GM18907 (cell line): ENCODE data around the gene FASTKD2.
A peak's percentile ranks its signal among the peaks of the same experiment; 100 is the strongest.

Experiments used
- ATAC-seq: cut with Tn5 transposase; IDR thresholded peaks from one replicate; pipeline ENCODE4 v1.9.1; 2021; ENCODE audit warnings: mild to moderate bottlenecking, moderate library complexity; ENCODE audit not compliant: unreplicated experiment

Gene FASTKD2

DNA sequence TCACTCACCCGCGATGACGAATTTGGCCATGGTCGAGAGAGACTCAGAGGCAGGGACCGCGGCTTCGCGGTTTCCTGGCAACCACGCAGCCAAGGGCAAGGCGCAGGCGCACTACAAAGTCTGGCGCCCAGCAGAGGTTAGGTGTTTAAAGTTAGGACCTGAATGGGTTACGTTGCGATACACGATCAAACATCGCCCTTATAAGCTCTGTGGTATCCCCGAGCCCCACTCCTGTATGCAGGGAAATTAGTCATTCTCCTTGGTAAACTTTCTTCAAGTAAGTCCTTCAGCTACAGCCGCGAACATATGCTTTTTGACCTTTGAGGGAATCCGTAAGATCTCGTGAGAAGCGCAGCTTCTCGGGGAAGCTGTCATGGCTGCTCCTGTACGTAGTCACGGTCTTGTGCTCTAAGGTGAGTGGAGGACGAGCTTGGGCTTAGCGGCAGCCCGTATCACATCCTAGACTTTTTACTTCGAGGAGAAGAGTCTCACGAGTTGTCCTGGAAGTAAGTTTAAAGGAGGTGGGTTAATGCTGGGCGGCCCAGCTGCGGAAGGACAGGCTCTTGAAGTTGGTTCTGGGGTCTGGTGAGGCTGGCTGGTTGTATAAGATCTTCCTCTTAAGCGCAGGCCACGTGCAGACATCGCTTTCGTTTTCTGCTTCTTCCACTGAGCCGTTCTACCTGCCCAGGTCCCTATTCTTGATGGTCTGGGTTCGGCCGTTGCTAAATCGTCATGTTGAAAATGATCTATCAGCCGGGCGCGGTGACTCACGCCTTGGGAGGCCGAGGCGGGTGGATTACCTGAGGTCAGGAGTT lies at the start of gene FASTKD2, which contains the start of gene MDH1B:
Gene FASTKD2 (plus strand): TSS at position 365 of the 815 bp plus-strand sequence. CDS start 1,088 bp downstream, outside the sequence.
Gene MDH1B (minus strand): TSS at position 87 of the 815 bp plus-strand sequence. CDS start 57 bp downstream, at position 30.
- peak; percentile 93 for ATAC-seq

DNA sequence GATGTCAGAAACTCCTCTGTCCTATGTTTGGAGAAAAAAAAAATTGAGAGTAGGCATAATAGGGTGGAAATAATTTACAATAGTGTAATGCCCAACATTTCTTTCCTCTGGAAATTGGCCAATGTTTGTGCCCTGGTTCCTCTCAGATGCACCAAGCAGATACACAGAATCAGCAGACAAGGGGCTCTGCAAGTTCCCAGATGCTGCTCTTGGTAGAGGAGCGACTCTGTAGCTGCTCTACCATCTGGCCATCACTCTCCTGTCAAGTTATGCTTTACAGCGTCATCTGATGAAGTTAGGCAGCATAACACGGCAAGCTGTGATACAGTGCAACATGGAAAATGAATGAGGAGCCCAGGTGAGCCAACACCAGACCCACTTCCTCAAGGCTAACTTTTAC lies 48.8 kb upstream of the FASTKD2 start:
- ATAC-seq, result no peak

DNA sequence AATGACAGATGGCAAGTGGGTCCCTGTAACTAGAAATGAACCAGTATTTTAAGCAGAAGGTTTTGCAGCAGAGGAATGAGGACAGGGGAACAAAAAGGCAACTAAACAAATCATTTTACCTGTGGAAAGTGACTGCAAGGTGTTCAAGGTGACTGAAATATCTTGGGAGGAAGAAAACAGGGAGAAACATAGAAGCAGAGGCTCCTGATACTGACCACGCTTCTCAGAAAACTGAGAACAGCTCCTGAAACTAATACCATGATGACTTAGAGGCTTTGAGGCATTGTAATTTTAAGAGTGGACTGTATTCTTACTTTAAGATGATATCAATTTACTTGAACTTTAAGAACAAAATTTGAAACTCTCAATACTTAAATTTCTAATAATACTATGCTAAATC lies 47.1 kb upstream of the FASTKD2 start, which contains the start of gene DYTN:
Gene DYTN (minus strand): TSS at position 101 of the 400 bp plus-strand sequence. CDS start 117 bp downstream, outside the sequence.
- ATAC-seq, result no peak

DNA sequence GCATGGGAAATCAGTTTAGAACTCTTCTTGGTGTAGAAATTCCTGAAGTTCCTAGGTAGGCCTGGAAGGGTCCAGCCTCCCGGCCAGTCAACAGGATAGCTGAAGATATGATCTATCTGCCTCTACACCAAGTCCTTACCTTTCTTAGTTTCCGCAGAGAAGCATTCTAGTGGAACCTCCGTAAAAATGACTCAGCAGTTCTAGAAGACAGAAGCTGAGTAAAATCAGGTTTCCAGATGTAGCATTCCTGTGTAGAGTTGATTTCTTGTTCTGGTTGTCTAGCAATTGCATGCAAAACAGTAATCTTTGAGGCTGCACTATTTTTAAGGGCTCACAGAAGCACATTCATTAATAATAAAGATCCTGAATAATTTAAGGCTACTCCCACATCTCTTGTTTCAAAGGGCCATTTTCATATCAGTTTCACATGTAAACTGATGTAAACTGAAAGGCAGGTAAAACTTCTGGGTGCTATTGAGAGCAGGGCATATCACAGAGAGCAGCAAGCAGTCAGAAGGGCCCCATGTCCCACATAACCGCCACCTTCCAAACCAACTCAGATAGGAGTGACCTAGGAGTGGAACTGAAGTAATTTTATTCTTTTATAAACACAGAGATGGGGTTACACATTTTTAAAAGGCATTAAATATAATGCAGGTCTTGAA lies 44.0 kb upstream of the FASTKD2 start:
- peak; percentile 86 for ATAC-seq

DNA sequence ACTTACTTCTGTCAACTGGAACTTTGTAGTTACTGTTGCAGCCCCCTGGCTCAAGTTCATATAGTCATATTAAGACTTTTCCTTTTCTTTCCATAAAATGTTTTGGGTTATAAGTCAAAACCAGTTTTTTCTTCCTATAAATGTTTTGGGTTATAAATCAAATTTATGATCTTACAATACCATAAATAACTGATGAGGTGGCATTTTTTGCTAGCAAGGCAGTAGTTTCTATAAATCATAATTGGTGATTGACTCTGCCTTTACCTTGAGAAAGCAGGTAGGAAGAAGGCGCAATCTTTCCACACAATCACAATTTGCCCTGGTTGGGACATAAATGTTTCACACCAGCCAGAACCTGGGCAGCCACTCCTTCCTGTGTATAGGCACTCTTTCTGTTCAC lies 42.1 kb upstream of the FASTKD2 start:
- no peak for ATAC-seq

DNA sequence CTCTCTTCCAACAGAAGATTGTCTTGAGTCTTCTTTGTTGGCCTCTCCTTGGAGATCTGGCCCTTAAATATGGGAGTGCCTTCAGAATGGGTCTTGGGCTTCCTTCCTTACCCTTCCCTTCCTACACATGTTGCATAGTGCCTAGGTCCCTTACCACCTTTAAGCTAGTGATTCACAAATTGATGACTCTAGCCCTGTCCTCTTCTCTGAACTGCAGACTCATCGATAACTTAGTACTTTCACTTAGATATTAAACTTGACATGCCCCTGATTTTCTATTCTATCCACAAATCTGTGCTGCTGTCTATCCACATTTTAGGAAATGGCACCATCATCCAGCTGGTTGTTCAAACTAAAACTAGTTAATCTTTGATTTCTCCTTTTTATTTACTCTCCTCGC lies 38.1 kb upstream of the FASTKD2 start:
- ATAC-seq, result no peak

DNA sequence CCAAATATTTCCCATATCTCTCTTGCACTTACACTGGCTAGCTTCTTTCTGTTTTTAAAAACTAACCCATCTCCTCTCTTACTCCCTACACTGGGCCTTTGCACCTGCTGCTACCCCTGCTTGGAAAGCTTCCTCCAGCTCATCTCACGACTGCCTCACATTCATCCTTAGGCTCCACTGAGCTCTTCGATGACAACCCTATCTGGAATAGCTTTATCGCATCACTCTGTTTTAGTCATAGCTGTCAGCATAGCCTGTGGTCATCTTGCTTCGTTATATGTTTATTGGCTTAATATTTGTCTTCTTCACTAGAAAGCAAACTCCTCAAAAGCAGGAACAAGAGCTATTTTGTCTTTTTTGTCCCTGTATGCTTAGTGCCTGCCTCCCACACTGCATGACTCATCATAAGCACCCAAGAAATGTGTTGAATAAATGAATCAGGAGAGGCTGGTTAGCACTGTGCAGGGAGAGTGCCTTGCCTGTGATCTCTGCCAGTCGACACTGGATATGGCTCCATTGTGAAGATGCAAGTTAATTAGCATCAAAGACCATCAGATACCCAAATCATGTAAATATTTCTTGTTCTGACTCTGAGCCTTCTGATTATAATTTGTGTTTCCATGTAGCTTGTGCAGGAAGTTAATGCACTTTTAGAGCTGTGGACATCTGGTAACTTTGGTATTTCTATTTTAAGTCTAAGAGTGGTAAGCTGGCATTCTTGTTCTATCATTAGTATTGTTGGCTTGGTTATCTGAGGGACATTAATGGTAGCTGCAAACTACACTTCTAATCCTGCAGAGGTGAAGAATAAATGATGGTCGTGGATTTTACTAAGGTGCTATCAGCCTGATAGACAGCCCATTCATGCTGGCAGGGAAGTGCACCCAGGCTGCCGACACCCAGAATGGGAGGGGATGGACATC lies 36.9 kb upstream of the FASTKD2 start:
- no peak for ATAC-seq

DNA sequence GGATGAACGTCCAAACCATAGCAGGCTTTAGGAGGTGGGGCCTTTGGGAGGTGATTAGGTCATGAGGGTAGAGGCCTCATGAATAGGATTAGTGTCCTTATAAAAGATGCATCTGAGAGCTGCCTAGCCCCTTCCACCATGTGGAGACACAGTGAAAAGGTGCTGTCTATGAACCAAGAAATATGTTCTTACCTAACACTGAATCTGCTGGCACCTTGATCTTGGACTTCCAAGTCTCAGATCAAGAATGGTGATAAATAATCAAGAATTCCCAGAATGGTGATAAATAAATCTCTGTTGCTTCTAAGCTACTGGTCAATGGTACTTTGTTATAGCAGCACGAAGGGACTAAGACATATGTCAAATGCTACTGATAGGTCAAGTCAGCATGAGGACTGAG lies 32.1 kb upstream of the FASTKD2 start:
- ATAC-seq, result no peak

DNA sequence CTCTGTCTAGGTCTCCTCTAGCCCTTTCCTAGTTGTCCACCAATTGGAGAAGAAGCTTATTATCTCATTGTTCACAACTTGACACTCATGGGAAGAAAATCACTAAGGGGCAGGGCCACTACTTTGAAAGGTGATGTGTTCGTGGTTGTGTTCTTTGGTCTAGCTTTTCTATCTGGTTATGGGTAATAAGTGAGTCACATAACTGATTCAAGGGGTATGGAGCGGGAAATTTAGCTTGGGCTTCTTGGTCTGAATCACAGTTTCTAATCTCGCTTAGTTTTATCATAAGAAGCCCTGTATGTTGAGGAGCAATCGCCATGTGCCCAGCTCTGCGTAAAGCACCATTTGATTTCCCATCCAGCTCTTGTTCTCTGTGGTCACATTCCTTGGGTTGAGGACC lies 28.5 kb upstream of the FASTKD2 start:
- no peak for ATAC-seq

DNA sequence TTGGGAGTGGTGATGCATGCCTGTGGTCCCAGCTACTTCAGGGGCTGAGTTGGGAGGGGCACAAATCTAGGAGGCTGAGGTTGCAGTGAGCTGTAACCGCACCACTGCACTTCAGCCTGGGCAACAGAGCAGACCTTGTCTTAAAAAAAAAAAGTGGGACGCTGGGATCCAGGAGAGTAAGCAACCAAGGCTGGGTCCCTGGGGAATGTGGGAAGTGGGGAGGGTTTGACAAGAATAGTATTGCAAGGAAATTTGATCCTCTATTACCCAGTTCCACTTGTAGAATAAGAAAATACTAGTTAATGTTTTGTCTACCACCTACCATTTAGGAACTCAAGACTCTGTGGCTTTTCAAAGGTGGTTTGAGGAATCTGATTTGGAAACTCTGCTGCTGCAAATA lies 26.1 kb upstream of the FASTKD2 start:
- ATAC-seq, result no peak

DNA sequence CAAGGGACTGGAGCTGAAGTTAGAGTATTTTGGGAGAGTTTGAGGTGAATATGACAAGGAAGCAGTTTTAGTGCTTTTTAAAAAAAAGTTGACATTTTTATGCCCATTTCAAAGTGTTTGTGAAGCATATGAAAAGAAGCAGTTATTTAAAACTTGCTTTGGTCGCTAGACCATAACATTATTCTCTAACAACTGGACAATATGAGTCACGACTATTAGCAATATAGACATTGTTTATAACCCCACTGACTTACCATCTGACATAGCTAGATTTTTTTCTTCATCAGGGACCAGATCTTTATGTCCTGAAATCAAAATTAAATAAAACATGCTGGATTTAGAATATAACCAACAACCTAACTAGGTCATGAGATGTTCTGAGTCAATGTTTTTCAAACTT lies 24.6 kb upstream of the FASTKD2 start:
- ATAC-seq, result no peak

DNA sequence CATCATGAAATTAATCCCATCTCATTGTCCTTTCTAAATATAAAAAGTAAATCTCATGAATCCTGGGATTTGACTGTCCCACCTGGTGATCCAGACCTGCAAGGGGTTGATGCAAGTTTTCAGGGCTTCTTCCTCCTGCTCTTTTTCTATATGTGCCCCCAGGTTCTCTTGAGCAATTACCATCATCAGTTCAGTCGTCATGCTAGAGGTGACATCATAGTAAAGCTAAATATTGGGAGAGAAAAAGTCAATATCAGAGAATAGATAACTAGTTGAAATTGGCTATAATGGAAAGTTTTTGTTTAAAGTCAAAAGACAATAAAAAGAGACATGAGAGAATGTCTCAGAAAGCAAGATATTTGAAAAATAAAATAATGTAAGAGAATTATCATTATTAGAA lies 8.6 kb upstream of the FASTKD2 start:
- no peak for ATAC-seq

DNA sequence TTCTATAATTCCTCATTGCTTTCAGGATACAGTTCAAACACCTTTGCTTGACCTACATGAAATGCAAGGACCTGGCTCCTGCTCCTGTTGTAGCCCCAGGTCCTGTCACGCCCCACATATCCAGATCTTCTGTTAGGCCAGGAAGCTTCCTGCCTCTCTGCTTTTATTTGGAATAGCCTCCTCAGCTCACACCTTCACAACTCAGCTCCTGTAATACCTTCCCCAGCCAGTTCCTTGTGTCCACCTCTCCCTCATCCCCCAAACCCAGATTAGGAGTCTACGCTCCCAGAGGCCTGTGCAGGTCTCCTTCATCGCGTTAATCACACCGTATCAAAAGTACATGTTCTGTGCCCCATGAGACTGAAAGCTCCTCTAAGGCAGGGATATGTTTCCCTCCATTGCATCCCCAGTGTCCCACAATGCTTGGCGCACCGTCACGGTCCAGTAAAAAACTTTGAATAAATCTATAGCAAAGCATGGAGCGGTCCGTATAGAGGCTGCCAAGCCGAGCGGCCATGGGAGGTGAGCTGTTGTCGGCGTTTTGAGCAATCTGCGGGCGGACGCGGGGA lies 649 bp upstream of the FASTKD2 start:
- ATAC-seq, result peak; percentile 13

DNA sequence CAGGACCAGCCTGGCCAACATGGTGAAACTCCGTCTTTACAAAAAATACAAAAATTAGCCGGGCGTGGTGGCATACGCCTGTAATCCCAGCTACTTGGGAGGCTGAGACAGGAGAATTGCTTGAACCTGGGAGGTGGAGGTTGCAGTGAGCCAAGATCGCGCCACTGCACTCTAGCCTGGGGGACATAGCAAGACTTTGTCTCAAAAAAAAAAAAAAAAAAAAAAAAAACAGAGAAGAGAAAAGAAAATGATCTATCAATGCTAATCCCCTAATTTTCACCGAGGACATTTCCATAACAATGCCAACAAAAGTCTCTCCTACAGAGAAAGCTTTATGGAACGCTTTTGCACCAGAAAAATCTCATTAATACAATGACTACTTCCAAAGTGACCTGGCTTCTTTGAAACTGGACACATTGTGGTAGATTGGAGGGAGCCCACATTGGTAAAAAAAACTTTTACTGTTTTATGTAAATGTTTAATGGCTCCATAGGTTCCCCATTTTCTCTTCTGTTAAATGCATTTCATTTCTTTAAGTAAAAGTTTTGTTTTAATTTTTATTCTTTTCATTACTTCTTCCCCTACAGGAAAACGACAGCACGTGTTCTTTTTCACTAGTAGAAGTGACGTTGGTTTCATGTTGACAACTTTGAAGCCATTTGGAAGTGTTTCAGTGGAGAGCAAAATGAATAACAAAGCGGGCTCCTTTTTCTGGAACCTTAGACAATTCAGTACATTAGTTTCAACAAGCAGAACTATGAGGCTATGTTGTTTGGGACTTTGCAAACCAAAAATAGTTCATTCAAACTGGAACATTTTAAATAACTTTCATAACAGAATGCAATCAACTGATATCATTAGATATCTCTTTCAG lies 888 bp downstream of the FASTKD2 start:
- ATAC-seq, result no peak

DNA sequence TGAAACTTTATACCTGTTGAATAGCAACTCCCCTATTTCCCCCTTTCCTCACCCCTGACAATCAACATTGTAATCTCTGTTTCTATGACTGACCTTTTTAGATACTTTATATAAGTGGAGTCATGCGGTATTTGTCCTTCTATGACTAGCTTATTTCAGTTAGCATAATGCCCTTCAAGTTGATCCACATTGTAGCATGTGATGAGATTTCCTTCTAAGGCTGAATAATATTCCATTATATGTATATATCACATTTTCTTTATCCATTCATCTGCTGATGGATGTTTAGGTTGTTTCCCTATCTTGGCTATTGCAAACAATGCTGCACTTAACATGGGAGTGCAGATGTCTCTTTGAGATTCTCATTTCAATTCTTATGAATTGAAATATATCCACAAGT lies 9.5 kb downstream of the FASTKD2 start:
- no peak for ATAC-seq

DNA sequence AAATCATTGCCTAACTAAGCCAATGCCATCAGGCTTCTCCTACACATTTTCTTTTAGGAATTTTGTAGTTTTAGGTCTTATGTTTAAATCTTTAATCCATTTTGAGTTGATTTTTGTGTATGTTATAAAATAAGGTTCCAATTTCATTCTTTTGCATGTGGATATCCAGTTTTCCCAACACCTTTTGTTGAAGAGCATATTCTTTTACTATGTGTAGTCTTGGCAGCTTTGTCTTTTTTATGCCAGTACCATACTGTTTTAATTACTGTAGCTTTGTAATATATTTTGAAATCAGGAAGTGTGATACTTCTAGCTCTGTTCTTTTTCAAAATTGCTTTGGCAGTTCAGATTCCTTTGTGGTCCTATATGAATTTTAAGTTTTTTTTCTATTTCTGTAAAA lies 11.0 kb downstream of the FASTKD2 start:
- ATAC-seq, result no peak

DNA sequence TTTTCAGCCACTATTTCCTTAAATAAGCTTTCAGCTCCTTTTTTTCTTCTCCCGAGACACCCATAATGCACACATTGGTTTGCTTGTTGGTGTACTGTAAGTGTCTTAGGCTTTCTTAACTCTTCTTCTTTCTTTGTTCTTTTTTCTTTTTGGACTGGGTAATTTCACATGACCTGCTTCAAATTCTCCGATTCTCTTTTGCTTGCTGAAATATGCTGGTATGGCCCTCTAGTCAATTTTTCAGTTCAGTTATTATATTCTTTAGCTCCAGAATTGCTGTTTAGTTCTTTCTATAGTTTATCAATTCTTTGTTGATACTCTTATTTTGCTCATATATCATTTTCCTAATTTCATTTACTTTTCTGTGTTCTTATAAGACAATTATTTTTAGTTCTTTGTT lies 15.3 kb downstream of the FASTKD2 start:
- no peak for ATAC-seq

DNA sequence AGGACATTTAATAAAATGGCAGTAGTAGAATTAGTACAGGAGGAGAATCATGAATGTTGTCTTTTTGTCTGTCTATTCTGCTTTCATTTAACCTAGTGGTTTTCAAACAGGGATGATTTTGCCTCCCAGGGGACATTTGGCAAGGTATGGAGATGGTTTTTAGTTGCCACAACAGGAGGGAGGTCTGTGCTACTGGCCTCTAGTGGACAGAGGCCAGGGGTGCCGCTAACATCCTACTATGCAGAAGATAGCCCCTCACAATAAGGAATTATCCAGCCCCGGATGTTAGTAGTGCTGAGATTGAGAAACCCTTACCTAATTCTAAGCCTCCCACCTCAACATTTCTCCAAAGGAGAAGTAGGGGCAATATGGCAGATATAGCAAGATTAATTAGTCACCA lies 18.3 kb downstream of the FASTKD2 start:
- no peak for ATAC-seq

DNA sequence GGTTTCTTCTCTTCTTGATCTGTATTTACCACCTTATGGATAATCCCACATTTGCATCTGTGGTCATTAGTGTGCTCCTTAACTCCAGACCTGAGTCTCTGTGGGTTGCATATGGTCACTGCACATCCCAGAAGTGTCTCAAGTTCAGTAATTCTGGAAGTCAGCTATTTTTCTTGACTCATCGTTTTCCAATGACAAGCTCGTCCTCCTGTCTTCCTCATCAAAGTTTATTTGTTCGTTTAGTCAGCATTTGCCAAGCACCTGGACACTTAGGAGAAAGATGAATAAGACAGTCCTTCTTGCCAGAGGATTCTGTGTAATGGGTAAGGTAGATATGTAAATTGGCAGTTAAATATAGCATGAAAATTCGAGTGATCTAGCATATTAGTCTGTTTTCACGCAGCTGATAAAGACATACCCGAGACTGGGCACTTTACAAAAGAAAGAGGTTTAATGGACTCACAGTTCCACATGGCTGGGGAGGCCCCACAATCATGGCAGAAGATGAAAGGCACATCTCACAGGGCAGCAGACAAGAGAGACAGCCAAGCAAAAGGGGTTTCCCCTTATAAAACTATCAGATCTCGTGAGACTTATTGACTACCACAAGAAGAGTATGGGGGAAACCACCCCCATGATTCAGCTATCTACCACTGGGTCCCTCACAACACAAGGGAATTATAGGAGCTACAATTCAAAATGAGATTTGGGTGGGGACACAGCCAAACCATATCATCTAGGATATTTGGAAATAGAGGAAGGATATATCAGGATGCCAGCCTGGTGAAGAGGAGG lies 19.4 kb downstream of the FASTKD2 start:
- ATAC-seq, result no peak
